ENCODE data around the gene DYNLT2. TPM values are rescaled to one million over a fixed set of nuclear protein-coding genes. Genes with fewer than 3 reads are reported as not detected.

Gene DYNLT2
- total RNA-seq, 1 experiment from 2014 or later = 1.7 TPM

- TF ChIP-seq, protein P1, sequence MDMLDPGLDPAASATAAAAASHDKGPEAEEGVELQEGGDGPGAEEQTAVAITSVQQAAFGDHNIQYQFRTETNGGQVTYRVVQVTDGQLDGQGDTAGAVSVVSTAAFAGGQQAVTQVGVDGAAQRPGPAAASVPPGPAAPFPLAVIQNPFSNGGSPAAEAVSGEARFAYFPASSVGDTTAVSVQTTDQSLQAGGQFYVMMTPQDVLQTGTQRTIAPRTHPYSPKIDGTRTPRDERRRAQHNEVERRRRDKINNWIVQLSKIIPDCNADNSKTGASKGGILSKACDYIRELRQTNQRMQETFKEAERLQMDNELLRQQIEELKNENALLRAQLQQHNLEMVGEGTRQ (CRISPR knock-in tag; IDR thresholded peaks at IDR 0.05) = no peak
- TF ChIP-seq ATF2 (CRISPR knock-in tag; IDR thresholded peaks at IDR 0.05; ENCODE audit: borderline replicate concordance, low read depth) (no peak), PREB (CRISPR knock-in tag; IDR thresholded peaks at IDR 0.05; ENCODE audit: borderline replicate concordance) (peak; percentile 36; the same call in 1 of the 2 replicates), TCF7 (CRISPR knock-in tag; IDR thresholded peaks at IDR 0.05; ENCODE audit: low read depth) (no peak), ATF6 (CRISPR knock-in tag; IDR thresholded peaks at IDR 0.05) (0 out of 2 replicates have a peak, but pooled peaks have one; percentile 53), NFATC4 (CRISPR knock-in tag; IDR thresholded peaks at IDR 0.05) (no peak), FOXK1 (CRISPR knock-in tag; IDR thresholded peaks at IDR 0.05) (peak; percentile 75), ZNF317 (CRISPR knock-in tag; IDR thresholded peaks at IDR 0.05; ENCODE audit: borderline replicate concordance, low read depth) (no peak), JAZF1 (CRISPR knock-in tag; IDR thresholded peaks at IDR 0.05) (no peak), ZNF138 (CRISPR knock-in tag; conservative IDR thresholded peaks at IDR 0.05) (no peak), KAT7 (CRISPR knock-in tag; IDR thresholded peaks at IDR 0.05; ENCODE audit: borderline replicate concordance) (no peak), NFYB (CRISPR knock-in tag; conservative IDR thresholded peaks at IDR 0.05; ENCODE audit: low read depth) (no peak), EMX1 (CRISPR knock-in tag; IDR thresholded peaks at IDR 0.05) (no peak), NR1H2 (CRISPR knock-in tag; IDR thresholded peaks at IDR 0.05) (no peak), NR2C2 (CRISPR knock-in tag; IDR thresholded peaks at IDR 0.05) (no peak), ZNF263 (CRISPR knock-in tag; IDR thresholded peaks at IDR 0.05; ENCODE audit: low read depth) (no peak), HMGA2 (CRISPR knock-in tag; IDR thresholded peaks at IDR 0.05) (no peak), RORB (CRISPR knock-in tag; IDR thresholded peaks at IDR 0.05) (no peak), SOX15 (CRISPR knock-in tag; IDR thresholded peaks at IDR 0.05) (no peak)
- TF ChIP-seq, protein P2, sequence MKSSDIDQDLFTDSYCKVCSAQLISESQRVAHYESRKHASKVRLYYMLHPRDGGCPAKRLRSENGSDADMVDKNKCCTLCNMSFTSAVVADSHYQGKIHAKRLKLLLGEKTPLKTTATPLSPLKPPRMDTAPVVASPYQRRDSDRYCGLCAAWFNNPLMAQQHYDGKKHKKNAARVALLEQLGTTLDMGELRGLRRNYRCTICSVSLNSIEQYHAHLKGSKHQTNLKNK (CRISPR knock-in tag; IDR thresholded peaks at IDR 0.05) = no peak
- TF ChIP-seq, protein P3, sequence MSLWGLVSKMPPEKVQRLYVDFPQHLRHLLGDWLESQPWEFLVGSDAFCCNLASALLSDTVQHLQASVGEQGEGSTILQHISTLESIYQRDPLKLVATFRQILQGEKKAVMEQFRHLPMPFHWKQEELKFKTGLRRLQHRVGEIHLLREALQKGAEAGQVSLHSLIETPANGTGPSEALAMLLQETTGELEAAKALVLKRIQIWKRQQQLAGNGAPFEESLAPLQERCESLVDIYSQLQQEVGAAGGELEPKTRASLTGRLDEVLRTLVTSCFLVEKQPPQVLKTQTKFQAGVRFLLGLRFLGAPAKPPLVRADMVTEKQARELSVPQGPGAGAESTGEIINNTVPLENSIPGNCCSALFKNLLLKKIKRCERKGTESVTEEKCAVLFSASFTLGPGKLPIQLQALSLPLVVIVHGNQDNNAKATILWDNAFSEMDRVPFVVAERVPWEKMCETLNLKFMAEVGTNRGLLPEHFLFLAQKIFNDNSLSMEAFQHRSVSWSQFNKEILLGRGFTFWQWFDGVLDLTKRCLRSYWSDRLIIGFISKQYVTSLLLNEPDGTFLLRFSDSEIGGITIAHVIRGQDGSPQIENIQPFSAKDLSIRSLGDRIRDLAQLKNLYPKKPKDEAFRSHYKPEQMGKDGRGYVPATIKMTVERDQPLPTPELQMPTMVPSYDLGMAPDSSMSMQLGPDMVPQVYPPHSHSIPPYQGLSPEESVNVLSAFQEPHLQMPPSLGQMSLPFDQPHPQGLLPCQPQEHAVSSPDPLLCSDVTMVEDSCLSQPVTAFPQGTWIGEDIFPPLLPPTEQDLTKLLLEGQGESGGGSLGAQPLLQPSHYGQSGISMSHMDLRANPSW (CRISPR knock-in tag; conservative IDR thresholded peaks at IDR 0.05; ENCODE audit: low read depth) = no peak
Observed at GRCh38 chr6:169724494-169725124, 26.8 kb downstream of the DYNLT2 start, which contains the start of gene PHF10 (continued).
